GM20431 (cell line): ENCODE measurements around the gene PROC.

Experiments
- in situ Hi-C: fragments of 300-500 bp; cut with MseI, MboI; formaldehyde crosslinking; loops from one replicate; pipeline ENCODE4 v1.15.0; 2020; ENCODE audit warnings: low sequenced_read_pairs; ENCODE audit not compliant: unreplicated experiment

The PROC gene

GRCh38 chr2:127453392-127454171 is 35.4 kb downstream of the PROC start:
- in situ Hi-C loops = loop anchor here (25.0 kb wide), 1 partner anchor 266 kb away; no protein-coding TSS in a partner anchor

- in situ Hi-C loops = loop anchor here (25.0 kb wide), 1 partner anchor 268 kb away; no protein-coding TSS in a partner anchor
Measured at GRCh38 chr2:127454595-127455565, 36.7 kb downstream of the PROC start.

- in situ Hi-C loops = loop anchor here (25.0 kb wide), 1 partner anchor 269 kb away; no protein-coding TSS in a partner anchor
Measured at GRCh38 chr2:127455566-127456493, 37.6 kb downstream of the PROC start.

GRCh38 chr2:127456960-127457359 is 38.7 kb downstream of the PROC start:
- in situ Hi-C loops = loop anchor here (25.0 kb wide), 1 partner anchor 270 kb away; no protein-coding TSS in a partner anchor

- in situ Hi-C loops = loop anchor here (25.0 kb wide), 1 partner anchor 275 kb away; no protein-coding TSS in a partner anchor
Measured at GRCh38 chr2:127462461-127462860, 44.2 kb downstream of the PROC start.

- in situ Hi-C loops = loop anchor here (25.0 kb wide), 1 partner anchor 276 kb away; no protein-coding TSS in a partner anchor
Measured at GRCh38 chr2:127463155-127463991, 45.1 kb downstream of the PROC start.

GRCh38 chr2:127464470-127465257 is 46.4 kb downstream of the PROC start:
- in situ Hi-C loops = loop anchor here (25.0 kb wide), 1 partner anchor 277 kb away; no protein-coding TSS in a partner anchor

GRCh38 chr2:127465258-127465657 is 47.0 kb downstream of the PROC start:
- in situ Hi-C loops = loop anchor here (25.0 kb wide), 1 partner anchor 278 kb away; no protein-coding TSS in a partner anchor

GRCh38 chr2:127469051-127469450 is 50.8 kb downstream of the PROC start:
- in situ Hi-C loops = loop anchor here (25.0 kb wide), 1 partner anchor 282 kb away; no protein-coding TSS in a partner anchor

GRCh38 chr2:127469974-127470373 is 51.7 kb downstream of the PROC start:
- in situ Hi-C loops = loop anchor here (25.0 kb wide), 1 partner anchor 283 kb away; no protein-coding TSS in a partner anchor

- in situ Hi-C loops = loop anchor here (25.0 kb wide), 1 partner anchor 284 kb away; no protein-coding TSS in a partner anchor
Measured at GRCh38 chr2:127471286-127471988, 53.2 kb downstream of the PROC start.

- in situ Hi-C loops = loop anchor here (25.0 kb wide), 1 partner anchor 285 kb away; no protein-coding TSS in a partner anchor
Measured at GRCh38 chr2:127472268-127472667, 54.0 kb downstream of the PROC start.

- in situ Hi-C loops = no loop called here
Measured at GRCh38 chr2:127475788-127476187, 57.6 kb downstream of the PROC start.
